Transverse colon (tissue), 4 donors: ENCODE measurements around the gene KNSTRN. TPM values are rescaled to one million over a fixed set of nuclear protein-coding genes. Genes with fewer than 3 reads are reported as not detected.

Experiments
- DNase-seq: peaks from one replicate; pipeline ENCODE4 v3.0.0-alpha.2; 2019
- H3K27ac ChIP-seq, 4 donors: fragments of 200-600 bp; sonication (generic); 2 replicates each; pipeline ENCODE4 v1.5.1; 2016 to 2018; ENCODE audit warnings: inconsistent platforms in 4 of 4
- H3K27me3 ChIP-seq: fragments of 200-600 bp; sonication (generic); 2 replicates; pipeline ENCODE4 v1.5.1; 2017; ENCODE audit warnings: inconsistent platforms
- H3K36me3 ChIP-seq, 4 donors: fragments of 200-600 bp; sonication (generic); 2 replicates each; pipeline ENCODE4 v1.5.1; 2017 to 2019; ENCODE audit warnings: inconsistent platforms in 4 of 4
- H3K4me1 ChIP-seq, 4 donors: fragments of 200-600 bp; sonication (generic); 2 replicates each; pipeline ENCODE4 v1.5.1; 2017 to 2020; ENCODE audit warnings: inconsistent platforms in 4 of 4
- H3K4me3 ChIP-seq, 4 donors: fragments of 200-600 bp; sonication (generic); 1 replicate in 1 of 4; 2 replicates in 3 of 4; pipeline versions ENCODE4 v1.5.1 to v1.6.1; 2017 to 2019; ENCODE audit warnings: inconsistent platforms in 4 of 4
- H3K9me3 ChIP-seq, 2 donors: fragments of 200-600 bp; sonication (generic); 2 replicates each; pipeline ENCODE4 v1.5.1; 2017 to 2019; ENCODE audit warnings: inconsistent platforms in 2 of 2
- EP300 ChIP-seq: sonication (generic); formaldehyde crosslinking; IDR thresholded peaks from one replicate; pipeline ENCODE4 v1.6.1; 2017; ENCODE audit warnings: antibody characterized with exemption, low read depth
- POLR2A ChIP-seq: fragments of 450-650 bp; IDR thresholded peaks from one replicate; pipeline ENCODE4 v1.6.1; 2016; ENCODE audit warnings: antibody characterized with exemption, mild to moderate bottlenecking, moderate library complexity
- POLR2AphosphoS5 ChIP-seq, 3 donors: sonication (generic); formaldehyde crosslinking; IDR thresholded peaks; one replicate each; pipeline ENCODE4 v1.6.1; 2016; ENCODE audit warnings: antibody characterized with exemption in 3 of 3
- WGBS, 2 donors: methylation state at CpG; one replicate each; pipeline ENCODE4 v1.1.5; 2018; ENCODE audit warnings: low coverage in 1 of 2; 5-methylcytosine and 5-hydroxymethylcytosine counted together
- in situ Hi-C, 4 donors: fragments of 200-750 bp; cut with MboI; loops; one replicate each; pipeline versions ENCODE4 v1.15.0 to v1.15.1; 2017; ENCODE audit warnings: low sequenced_read_pairs in 3 of 4, low pct_ligation_motif_present in 1 of 4, low pct_unique_long_range_greater_than_20kb in 1 of 4
- intact Hi-C: fragments of 100-400 bp; cut with DNase I; formaldehyde crosslinking; loops from one replicate; pipeline ENCODE4 v1.15.1; 2023; ENCODE audit warnings: low total_unique reads
- total RNA-seq, 4 donors: library from RNA; depleted of rRNA; stranded (reverse); fragments of >200 nt; gene quantifications; one replicate each; pipeline ENCODE4 v1.1.0, GENCODE V29; 2016
- TF ChIP-seq, protein P1 (sequence below), 5 experiments: fragments of 200-600 bp in 3 of 5; fragments of 450-650 bp in 2 of 5; sonication (generic) in 3 of 5; IDR thresholded peaks; 1 replicate in 2 of 5; 2 replicates in 3 of 5; pipeline ENCODE4 v1.5.1; 2016 to 2017; ENCODE audit warnings: antibody characterized with exemption in 5 of 5, inconsistent platforms in 3 of 5, mild to moderate bottlenecking in 2 of 5, moderate library complexity in 1 of 5

The KNSTRN gene
- total RNA-seq, 4 donors from 2014 or later = 7.5 to 80.4 (median 8.3) TPM

DNA sequence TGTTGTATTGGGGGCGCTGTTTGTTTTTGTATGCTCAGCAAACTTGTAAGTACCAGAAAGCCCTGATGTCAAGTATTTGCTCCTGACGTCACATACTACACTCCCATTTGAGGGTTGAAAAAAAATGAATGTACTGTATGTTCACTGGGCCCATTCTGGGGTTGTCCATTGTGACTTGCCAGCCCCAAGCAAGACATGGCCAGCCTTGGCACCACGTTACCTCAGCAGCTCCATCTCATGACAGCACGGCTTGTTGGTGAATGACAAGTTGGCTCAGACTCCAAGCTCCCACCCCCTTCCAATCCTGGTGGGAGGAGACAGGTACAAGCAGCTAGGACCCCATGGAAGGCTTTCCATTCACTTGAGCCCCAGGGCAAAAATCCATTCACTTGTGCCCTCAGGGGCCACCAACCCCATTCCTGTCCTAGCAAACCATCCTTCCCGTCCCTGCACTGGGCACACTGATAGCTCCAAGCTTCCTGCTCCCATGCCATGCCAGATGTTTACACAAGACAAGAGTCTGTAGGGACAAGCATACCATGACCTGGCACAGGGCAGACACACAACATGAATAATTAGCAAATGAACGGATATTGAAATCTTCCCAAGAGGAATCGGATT is 30.1 kb upstream of the KNSTRN start:
- H3K4me1 ChIP-seq = peaks cover 24 to 62% (median 45%) of the 10 kb centered on the region in 4 donors
- peak; percentile 53 for DNase-seq
- peak overlapping the region; percentile 95 to 98 (median 96) for H3K27ac ChIP-seq

DNA sequence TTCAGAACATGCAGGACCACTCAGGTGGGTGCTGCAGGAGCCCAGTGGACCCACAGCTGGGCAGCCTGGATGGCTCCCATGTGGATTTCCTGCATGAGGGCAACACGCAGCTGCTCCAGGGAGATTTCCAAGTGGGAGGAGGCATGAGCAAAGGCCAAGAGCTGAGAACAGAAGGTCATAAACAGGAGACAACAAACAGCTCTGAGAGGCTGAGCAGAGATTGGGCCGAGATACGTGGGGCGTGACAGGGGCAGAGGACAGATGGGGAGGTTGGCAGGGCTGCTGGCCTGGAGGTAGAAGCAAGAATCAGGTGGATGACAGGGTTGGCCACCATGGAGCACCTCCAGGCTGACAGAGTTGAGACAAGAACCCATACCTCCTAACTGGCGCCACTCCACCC is 28.8 kb upstream of the KNSTRN start:
- Histone ChIP-seq H3K36me3 (peaks cover 0 to 5% (median 0%) of the 10 kb centered on the region in 4 donors), H3K4me1 (peaks cover 26 to 63% (median 43%) of the 10 kb centered on the region in 4 donors), H3K27me3 (no peaks in the 10 kb centered on the region), H3K4me3 (peak overlapping the region in 3 of 4 donors; percentile 50 to 64 (median 58)), H3K27ac (peak overlapping the region; percentile 95 to 98 (median 96)), H3K9me3 (no peaks in the 10 kb centered on the region)
- in situ Hi-C loops (no loop called here), intact Hi-C loops (no loop called here)
- WGBS, 2 donors = 37% methylated on average over 5 of the region's 5 CpGs; no CpG with 5 or more reads in 1 of the 2 donors
- TF ChIP-seq POLR2A (peak; percentile 85), EP300 (no peak), POLR2AphosphoS5 (IDR thresholded peaks at IDR 0.05) (peak; percentile 73 to 85 (median 81))
- TF ChIP-seq, protein P1, sequence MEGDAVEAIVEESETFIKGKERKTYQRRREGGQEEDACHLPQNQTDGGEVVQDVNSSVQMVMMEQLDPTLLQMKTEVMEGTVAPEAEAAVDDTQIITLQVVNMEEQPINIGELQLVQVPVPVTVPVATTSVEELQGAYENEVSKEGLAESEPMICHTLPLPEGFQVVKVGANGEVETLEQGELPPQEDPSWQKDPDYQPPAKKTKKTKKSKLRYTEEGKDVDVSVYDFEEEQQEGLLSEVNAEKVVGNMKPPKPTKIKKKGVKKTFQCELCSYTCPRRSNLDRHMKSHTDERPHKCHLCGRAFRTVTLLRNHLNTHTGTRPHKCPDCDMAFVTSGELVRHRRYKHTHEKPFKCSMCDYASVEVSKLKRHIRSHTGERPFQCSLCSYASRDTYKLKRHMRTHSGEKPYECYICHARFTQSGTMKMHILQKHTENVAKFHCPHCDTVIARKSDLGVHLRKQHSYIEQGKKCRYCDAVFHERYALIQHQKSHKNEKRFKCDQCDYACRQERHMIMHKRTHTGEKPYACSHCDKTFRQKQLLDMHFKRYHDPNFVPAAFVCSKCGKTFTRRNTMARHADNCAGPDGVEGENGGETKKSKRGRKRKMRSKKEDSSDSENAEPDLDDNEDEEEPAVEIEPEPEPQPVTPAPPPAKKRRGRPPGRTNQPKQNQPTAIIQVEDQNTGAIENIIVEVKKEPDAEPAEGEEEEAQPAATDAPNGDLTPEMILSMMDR (IDR thresholded peaks at IDR 0.05) = no peak
- DNase-seq = peak; percentile 83

More for the DNA sequence above, 30.1 kb upstream of the KNSTRN start:
- intact Hi-C loops (no loop called here), in situ Hi-C loops (no loop called here)
- TF ChIP-seq POLR2A = peak; percentile 50
- TF ChIP-seq, protein P1 (IDR thresholded peaks at IDR 0.05) = no peak
- no peak for TF ChIP-seq EP300
- peak in 2 of 3 donors; percentile 30 to 77 for TF ChIP-seq POLR2AphosphoS5 (IDR thresholded peaks at IDR 0.05)
- no peaks in the 10 kb centered on the region for H3K9me3 ChIP-seq
- peaks cover 0 to 5% (median 0%) of the 10 kb centered on the region in 4 donors for H3K36me3 ChIP-seq
- 49 to 67% methylated on average over 1 to 7 of the region's 7 CpGs for WGBS, 2 donors
- no peaks in the 10 kb centered on the region for H3K27me3 ChIP-seq
- H3K4me3 ChIP-seq = peak overlapping the region; percentile 3 to 64 (median 54)

DNA sequence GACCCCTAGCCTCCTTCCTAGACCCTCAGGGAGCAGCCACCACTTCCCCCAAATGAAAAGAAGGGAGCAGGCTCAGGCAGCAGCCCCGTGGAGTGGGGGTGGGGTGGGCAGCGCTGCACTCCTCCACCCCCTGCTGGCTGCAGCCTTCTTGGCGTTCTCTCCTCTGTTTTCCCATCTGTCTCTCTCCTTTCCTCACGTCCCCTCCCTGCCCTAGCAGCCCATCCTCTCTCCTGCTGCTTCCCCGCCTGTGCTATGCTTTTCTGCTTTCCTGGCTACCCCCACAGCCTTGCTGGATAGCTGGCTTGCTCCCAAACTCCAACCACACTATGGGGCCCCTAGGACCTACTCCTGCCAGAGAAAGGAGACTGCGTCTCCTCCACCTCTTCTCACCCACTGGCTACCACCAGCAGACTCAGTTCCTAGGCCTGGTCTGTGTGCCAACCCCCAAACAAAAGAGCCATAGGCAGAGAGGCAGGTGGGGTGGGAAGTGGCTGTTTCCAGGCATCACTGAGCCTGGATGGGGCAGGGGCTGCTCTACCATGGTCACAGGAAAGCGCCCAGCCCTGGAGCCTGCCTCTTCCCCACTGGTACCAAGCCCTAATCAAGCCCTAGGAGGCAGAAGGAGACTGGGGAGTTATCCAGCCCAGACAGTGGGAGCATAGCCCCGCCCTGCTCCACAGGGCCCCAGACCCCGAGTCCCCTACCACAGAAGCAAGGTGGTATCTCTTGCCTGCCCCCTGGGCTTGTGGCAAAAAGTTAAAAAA is 27.9 kb upstream of the KNSTRN start:
- Histone ChIP-seq H3K27me3 (no peaks in the 10 kb centered on the region), H3K4me1 (peaks cover 22 to 56% (median 38%) of the 10 kb centered on the region in 4 donors), H3K9me3 (no peaks in the 10 kb centered on the region), H3K36me3 (peaks cover 0 to 5% (median 0%) of the 10 kb centered on the region in 4 donors), H3K27ac (peak overlapping the region; percentile 95 to 98 (median 96)), H3K4me3 (peak overlapping the region in 2 of 4 donors; percentile 50 to 64)
- intact Hi-C loops = no loop called here
- WGBS, 2 donors = 36 to 41% methylated on average over 4 to 9 of the region's 9 CpGs
- DNase-seq = peak; percentile 11
- in situ Hi-C loops = no loop called here
- TF ChIP-seq, protein P1 (IDR thresholded peaks at IDR 0.05) = peak in 4 of 5 experiments; percentile 16 to 36 (median 22)
- TF ChIP-seq POLR2A = no peak

DNA sequence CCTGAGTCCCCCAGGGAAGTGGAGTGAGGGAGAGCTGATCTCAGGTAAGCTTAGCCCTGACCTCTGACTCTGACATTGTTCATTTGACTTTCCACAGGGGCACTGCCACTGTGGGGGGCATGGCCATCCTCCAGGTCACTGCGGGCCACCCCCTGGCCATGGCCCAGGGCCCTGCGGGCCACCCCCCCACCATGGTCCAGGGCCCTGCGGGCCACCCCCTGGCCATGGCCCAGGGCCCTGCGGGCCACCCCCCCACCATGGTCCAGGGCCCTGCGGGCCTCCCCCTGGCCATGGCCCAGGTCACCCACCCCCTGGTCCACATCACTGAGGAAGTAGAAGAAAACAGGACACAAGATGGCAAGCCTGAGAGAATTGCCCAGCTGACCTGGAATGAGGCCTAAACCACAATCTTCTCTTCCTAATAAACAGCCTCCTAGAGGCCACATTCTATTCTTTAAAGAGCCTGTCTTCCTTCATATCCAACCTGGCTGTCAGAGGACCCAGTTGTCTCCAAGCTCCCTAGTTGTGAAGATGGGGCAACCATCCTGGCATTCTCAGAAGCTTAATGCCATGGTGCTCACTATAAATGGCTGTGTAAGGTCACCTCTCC is 26.4 kb upstream of the KNSTRN start:
- DNase-seq = no peak
- in situ Hi-C loops (no loop called here), intact Hi-C loops (no loop called here)
- TF ChIP-seq POLR2A (no peak), POLR2AphosphoS5 (IDR thresholded peaks at IDR 0.05) (peak in 1 of 3 donors; percentile 6)
- WGBS, 2 donors = 72% methylated on average over 3 of the region's 5 CpGs; no CpG with 5 or more reads in 1 of the 2 donors
- Histone ChIP-seq H3K9me3 (no peaks in the 10 kb centered on the region), H3K27ac (peak overlapping the region in 3 of 4 donors; percentile 78 to 98 (median 96)), H3K4me3 (no peak overlapping the region), H3K27me3 (no peaks in the 10 kb centered on the region), H3K36me3 (peaks cover 0 to 5% (median 0%) of the 10 kb centered on the region in 4 donors), H3K4me1 (peaks cover 18 to 47% (median 30%) of the 10 kb centered on the region in 4 donors)
